Osteoblast (primary cell): ENCODE measurements around the gene MAST3. TPM values are rescaled to one million over a fixed set of nuclear protein-coding genes. Genes with fewer than 3 reads are reported as not detected.
A peak's percentile ranks its signal among the peaks of the same experiment; 100 is the strongest.

Experiments used
- DNase-seq: peaks from one replicate; pipeline ENCODE4 v3.0.0; 2011; ENCODE audit warnings: low spot score, mixed read lengths; ENCODE audit not compliant: insufficient read length; ENCODE audit errors: missing footprints
- H2AFZ ChIP-seq: 2 replicates; pipeline ENCODE4 v1.6.0; 2011; ENCODE audit warnings: mild to moderate bottlenecking, low read length
- H3K27ac ChIP-seq: 2 replicates; pipeline ENCODE4 v1.5.1; 2011; ENCODE audit warnings: mild to moderate bottlenecking, low read depth, low read length, moderate library complexity
- H3K27me3 ChIP-seq: 2 replicates; pipeline ENCODE4 v1.6.0; 2012; ENCODE audit warnings: mild to moderate bottlenecking, control low read depth, inconsistent platforms, low read length, moderate library complexity; ENCODE audit not compliant: insufficient read depth
- H3K36me3 ChIP-seq: 2 replicates; pipeline ENCODE4 v1.5.1; 2011; ENCODE audit warnings: mild to moderate bottlenecking, low read length, control low read depth, moderate library complexity; ENCODE audit not compliant: insufficient read depth
- H3K4me1 ChIP-seq: 2 replicates; pipeline ENCODE4 v1.5.1; 2011; ENCODE audit warnings: mild to moderate bottlenecking, low read length, control low read depth, moderate library complexity; ENCODE audit not compliant: insufficient read depth
- H3K4me2 ChIP-seq: 2 replicates; pipeline ENCODE4 v1.6.0; 2011; ENCODE audit warnings: mild to moderate bottlenecking, low read length; ENCODE audit not compliant: insufficient read depth
- H3K4me3 ChIP-seq: fragments of 200-600 bp; sonication (generic); 3 replicates; pipeline ENCODE4 v1.5.1; 2012; ENCODE audit warnings: mild to moderate bottlenecking, low read length, inconsistent platforms; ENCODE audit not compliant: insufficient read depth
- H3K79me2 ChIP-seq: 2 replicates; pipeline ENCODE4 v1.6.0; 2012; ENCODE audit warnings: mild to moderate bottlenecking, low read length, control low read depth, inconsistent platforms; ENCODE audit not compliant: insufficient read depth
- H3K9me3 ChIP-seq: 2 replicates; pipeline ENCODE4 v1.5.1; 2011; ENCODE audit warnings: low read depth, low read length, control low read depth
- H4K20me1 ChIP-seq: 2 replicates; pipeline ENCODE4 v1.6.0; 2012; ENCODE audit warnings: mild to moderate bottlenecking, low read length, control low read depth; ENCODE audit not compliant: insufficient read depth
- total RNA-seq: library from RNA; depleted of rRNA; stranded (reverse); fragments of >200 nt; gene quantifications from 2 replicates; pipeline ENCODE4 v1.2.3, GENCODE V29; 2012
- TF ChIP-seq, protein P1 (sequence below): IDR thresholded peaks from 2 replicates; pipeline ENCODE4 v1.5.1; 2011; ENCODE audit warnings: mild to moderate bottlenecking, low read depth, low read length, moderate library complexity; ENCODE audit errors: extremely low read depth

MAST3 gene
- total RNA-seq, 1 donor, result 5.4 TPM

DNA sequence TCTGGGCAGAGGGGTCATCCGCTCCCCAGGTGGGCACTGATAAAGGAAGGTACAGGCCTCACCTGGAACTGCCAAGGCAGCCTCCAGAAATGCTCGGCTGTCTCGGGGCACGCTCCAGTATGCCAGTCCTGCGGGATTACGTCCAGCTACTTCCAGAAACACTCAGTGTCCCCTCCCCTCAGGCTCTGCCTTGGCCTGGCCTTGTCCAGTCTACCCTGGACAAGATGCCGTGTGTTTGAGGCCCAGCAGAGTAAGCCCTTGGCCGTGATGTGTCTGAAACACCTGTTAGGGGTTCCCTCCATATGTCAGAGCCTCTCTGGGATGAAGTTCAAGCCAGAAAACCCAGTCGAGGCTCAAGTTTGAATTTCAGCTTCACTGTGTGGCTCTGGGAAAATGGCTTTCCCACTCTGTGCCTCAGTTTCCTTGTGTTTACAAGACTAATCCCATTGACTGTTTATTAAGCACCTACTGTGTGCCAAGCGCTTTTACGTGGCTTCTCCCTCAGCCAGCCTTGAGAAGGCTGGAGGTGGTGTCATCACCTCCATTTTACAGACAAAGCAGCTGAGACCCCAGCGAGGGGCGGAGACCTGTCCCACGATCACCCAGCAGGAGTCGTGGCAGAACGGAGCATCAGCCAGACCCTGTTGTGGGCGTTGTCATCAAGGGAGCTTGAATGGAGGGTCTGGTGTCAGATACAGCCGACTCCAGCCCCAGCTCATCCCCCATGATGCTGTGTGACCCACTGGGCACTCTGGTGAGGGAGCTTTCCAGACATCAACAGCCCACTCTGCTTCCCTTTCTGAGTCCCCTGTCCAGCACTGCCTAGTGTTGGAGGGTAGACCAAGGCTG is 53.4 kb downstream of the MAST3 start:
- no peak overlapping the region for H3K27ac ChIP-seq
- H4K20me1 ChIP-seq, result peaks cover 12% of the 10 kb centered on the region

DNA sequence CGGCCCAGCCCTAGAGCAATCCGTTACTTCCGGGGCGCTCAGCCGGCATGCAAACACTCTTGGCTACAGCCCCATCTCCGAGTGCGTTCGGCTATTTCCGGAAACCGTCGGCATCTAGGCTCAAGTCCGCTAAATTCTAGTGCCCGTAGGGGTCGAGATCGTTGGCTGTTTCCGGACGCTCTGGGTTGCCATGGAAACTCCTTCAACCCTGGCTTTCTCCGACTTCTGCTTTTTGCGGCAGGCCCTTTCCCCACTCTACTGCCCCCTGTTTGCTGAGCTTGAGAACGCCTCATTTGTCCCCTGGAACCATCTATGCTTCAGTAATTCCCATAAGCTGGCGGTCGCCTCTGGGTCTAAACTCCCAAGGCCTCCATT is 54.9 kb downstream of the MAST3 start:
- peak; percentile 100 for DNase-seq
- Histone ChIP-seq H3K9me3 (no peaks in the 10 kb centered on the region), H3K4me1 (peaks cover 24% of the 10 kb centered on the region), H3K4me3 (peak overlapping the region; percentile 91), H3K27me3 (no peaks in the 10 kb centered on the region), H3K79me2 (peaks cover 32% of the 10 kb centered on the region), H2AFZ (peak overlapping the region; percentile 82), H3K27ac (peak overlapping the region; percentile 85), H4K20me1 (peaks cover 18% of the 10 kb centered on the region), H3K36me3 (peaks cover 11% of the 10 kb centered on the region), H3K4me2 (peak overlapping the region; percentile 79)
- TF ChIP-seq, protein P1, sequence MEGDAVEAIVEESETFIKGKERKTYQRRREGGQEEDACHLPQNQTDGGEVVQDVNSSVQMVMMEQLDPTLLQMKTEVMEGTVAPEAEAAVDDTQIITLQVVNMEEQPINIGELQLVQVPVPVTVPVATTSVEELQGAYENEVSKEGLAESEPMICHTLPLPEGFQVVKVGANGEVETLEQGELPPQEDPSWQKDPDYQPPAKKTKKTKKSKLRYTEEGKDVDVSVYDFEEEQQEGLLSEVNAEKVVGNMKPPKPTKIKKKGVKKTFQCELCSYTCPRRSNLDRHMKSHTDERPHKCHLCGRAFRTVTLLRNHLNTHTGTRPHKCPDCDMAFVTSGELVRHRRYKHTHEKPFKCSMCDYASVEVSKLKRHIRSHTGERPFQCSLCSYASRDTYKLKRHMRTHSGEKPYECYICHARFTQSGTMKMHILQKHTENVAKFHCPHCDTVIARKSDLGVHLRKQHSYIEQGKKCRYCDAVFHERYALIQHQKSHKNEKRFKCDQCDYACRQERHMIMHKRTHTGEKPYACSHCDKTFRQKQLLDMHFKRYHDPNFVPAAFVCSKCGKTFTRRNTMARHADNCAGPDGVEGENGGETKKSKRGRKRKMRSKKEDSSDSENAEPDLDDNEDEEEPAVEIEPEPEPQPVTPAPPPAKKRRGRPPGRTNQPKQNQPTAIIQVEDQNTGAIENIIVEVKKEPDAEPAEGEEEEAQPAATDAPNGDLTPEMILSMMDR, result peak; percentile 74

More for the DNA sequence above, 53.4 kb downstream of the MAST3 start:
- Histone ChIP-seq H3K36me3 (peaks cover 8% of the 10 kb centered on the region), H3K4me1 (peaks cover 18% of the 10 kb centered on the region), H3K79me2 (peaks cover 21% of the 10 kb centered on the region), H3K9me3 (no peaks in the 10 kb centered on the region), H3K4me2 (peak overlapping the region; percentile 79), H3K27me3 (no peaks in the 10 kb centered on the region), H3K4me3 (no peak overlapping the region), H2AFZ (no peak overlapping the region)
- DNase-seq, result no peak
- TF ChIP-seq, protein P1, result no peak

DNA sequence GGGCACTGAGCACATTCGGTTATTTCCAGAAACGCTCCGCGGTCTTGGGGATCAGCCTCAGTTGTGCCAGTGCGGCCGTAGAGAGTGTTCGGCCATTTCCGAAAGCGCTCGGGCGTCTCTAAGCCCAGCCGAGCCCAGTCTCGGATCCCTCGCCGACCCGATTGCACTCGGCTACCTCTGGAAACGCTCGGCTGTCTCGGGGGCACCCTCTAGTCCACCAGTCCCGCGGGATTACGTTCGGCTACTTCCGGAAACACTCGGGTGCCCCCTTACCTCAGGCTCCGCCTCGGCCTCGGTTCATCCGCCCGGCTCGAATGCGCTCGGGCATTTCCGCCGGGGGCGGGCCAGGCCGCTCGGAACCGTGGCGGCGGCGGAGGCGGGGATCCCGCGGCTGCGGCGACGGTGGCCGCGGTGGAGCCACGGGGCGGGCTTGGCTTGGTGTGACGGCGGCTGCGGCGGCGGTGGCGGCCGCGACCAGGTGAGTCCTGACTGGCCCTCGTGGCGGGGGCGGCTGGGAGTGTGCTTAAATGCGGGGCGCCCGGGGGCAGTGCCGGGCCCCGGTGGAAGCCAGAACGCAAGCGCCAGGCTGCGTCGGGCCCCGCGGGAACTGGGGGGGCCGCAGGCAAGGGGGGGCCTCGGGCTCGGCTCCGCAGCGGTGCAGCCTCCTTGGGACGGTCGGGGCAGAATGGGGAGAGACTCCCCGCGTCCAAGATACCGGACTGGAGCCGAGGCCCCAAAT is 55.4 kb downstream of the MAST3 start, which contains the start of gene PIK3R2:
TSS of gene PIK3R2 (plus strand) at position 347 of the 739 bp plus-strand sequence. CDS start 2,717 bp downstream, outside the sequence.
- H2AFZ ChIP-seq, result peak within 1 kb of the TSS; percentile 82
- no peaks in the 10 kb centered on the region for H3K9me3 ChIP-seq
- H3K79me2 ChIP-seq, result peaks cover 32% of the 10 kb centered on the region
- peaks cover 11% of the 10 kb centered on the region for H3K36me3 ChIP-seq
- peaks cover 24% of the 10 kb centered on the region for H3K4me1 ChIP-seq
- H3K4me2 ChIP-seq, result peak within 1 kb of the TSS; percentile 79
- TF ChIP-seq, protein P1, result no peak
- peak within 1 kb of the TSS; percentile 85 for H3K27ac ChIP-seq
- H4K20me1 ChIP-seq, result peaks cover 18% of the 10 kb centered on the region
- H3K4me3 ChIP-seq, result peak within 1 kb of the TSS; percentile 91
- DNase-seq, result peak; percentile 100
- H3K27me3 ChIP-seq, result no peaks in the 10 kb centered on the region
